GM12873 (cell line): ENCODE measurements around the gene MMP24.

Experiments used
- TF ChIP-seq, protein P1 (sequence below): IDR thresholded peaks from 2 replicates; pipeline ENCODE4 v1.5.1; 2012; ENCODE audit warnings: low read depth, mild to moderate bottlenecking, moderate library complexity, low read length, control low read depth; ENCODE audit not compliant: insufficient read depth; ENCODE audit errors: missing control alignments

The MMP24 gene

GRCh38 chr20:35246723-35247122 lies 20.2 kb downstream of the MMP24 start:
- TF ChIP-seq, protein P1, sequence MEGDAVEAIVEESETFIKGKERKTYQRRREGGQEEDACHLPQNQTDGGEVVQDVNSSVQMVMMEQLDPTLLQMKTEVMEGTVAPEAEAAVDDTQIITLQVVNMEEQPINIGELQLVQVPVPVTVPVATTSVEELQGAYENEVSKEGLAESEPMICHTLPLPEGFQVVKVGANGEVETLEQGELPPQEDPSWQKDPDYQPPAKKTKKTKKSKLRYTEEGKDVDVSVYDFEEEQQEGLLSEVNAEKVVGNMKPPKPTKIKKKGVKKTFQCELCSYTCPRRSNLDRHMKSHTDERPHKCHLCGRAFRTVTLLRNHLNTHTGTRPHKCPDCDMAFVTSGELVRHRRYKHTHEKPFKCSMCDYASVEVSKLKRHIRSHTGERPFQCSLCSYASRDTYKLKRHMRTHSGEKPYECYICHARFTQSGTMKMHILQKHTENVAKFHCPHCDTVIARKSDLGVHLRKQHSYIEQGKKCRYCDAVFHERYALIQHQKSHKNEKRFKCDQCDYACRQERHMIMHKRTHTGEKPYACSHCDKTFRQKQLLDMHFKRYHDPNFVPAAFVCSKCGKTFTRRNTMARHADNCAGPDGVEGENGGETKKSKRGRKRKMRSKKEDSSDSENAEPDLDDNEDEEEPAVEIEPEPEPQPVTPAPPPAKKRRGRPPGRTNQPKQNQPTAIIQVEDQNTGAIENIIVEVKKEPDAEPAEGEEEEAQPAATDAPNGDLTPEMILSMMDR = no peak

GRCh38 chr20:35248641-35249475 lies 22.4 kb downstream of the MMP24 start:
- TF ChIP-seq, protein P1 = no peak

DNA sequence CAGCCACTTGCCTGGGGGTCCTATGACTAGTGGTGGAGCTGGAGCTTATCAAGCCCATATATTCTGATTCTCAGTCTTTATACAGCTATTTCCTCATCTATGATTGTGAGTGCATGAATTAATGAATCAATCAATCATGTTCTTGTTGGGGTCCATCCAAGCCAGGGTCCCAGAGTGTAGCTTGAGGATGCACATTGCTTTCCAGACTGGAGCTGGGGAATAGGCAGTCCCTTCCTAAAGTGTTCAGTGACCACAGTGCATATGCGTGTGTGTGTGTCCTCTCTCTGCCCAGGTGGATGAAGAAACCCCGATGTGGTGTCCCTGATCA lies 25.1 kb downstream of the MMP24 start:
- TF ChIP-seq, protein P1 = no peak

- TF ChIP-seq, protein P1 = no peak
Measured at GRCh38 chr20:35252037-35252461, 25.6 kb downstream of the MMP24 start.

DNA sequence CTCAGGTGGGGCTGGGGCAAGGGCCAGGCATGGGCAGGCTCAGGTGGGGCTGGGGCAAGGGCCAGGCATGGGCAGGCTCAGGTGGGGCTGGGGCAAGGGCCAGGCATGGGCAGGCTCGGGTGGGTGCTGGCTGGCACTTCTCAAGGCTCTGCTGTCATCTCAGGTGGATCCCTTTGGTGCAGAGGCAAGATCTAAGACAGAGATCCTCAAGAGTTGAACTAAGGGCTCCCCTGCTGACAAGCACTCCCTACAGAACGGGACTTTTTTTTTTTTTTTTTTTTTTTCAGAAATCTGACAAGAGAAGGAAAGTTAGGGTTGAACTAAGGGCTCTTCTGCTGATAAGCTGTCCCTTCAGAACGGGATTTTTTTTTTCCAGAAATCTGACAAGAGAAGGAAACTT lies 26.5 kb downstream of the MMP24 start:
- TF ChIP-seq, protein P1 = no peak

DNA sequence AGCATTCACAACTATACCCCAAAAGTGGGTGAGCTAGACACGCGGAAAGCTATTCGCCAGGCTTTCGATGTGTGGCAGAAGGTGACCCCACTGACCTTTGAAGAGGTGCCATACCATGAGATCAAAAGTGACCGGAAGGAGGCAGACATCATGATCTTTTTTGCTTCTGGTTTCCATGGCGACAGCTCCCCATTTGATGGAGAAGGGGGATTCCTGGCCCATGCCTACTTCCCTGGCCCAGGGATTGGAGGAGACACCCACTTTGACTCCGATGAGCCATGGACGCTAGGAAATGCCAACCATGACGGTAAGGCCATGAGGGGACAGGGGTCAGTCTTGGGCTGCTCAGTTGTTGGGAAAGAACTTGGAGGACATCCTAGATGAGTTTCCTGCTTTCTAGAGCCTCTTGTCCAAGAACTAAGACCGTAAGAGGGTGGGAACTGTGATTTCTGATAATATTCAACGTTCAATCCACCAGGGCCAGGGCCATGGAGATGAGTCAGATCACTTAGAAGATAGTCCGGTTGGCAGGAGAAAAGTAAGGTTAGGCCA lies 28.0 kb downstream of the MMP24 start:
- TF ChIP-seq, protein P1 = no peak

DNA sequence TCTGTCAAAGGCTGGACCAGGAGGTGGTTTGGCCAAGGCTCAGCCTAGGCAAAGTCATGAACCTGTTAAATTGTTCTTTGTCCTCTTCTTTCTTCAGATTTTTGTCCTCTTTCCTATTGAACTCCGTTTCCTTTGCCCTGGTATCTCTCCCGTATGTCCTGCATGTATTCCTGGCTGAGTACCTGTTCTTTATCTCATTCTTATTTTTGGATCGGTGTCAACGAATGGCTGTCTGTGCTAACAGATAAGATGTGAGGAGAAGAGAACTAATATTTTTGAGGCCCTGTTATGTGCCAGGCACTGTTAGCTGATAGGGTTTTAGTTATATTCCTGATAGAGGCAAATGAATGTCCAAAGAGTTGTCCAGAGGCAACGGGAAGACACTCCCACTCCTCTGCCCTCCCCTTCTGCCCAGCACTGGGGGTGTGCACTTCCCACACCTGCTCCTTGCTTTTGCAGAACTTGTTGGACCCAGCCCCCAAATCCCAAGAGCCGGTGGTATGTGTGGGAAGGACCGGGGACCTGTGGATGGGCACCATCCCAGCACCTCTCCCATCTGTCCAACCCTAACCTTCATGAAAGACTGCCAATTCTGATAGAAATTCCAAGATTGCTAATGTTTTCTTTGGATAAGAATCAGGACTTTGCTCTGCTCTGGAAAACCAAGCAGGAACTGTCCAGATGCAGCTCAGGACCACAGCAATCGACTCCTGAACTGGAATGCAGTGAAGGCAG lies 30.9 kb downstream of the MMP24 start:
- TF ChIP-seq, protein P1 = no peak
